ENCODE data around the gene AKR1C8.

AKR1C8 gene

GRCh38 chr10:5105626-5106025 is 79.3 kb downstream of the AKR1C8 start:
- H3K27me3 ChIP-seq (ENCODE audit: control insufficient read depth, insufficient read depth, low read length): no peaks in the 10 kb centered on the region
- H3K4me3 ChIP-seq (ENCODE audit: low read depth, low read length): no peak overlapping the region
- no peak overlapping the region for H3K9ac ChIP-seq (ENCODE audit: low read depth, low read length)
- H3K9me3 ChIP-seq (ENCODE audit: control insufficient read depth, insufficient read depth, low read length): no peaks in the 10 kb centered on the region
- H3K36me3 ChIP-seq (ENCODE audit: control insufficient read depth, insufficient read depth, low read length): no peaks in the 10 kb centered on the region
- no peaks in the 10 kb centered on the region for H3K4me1 ChIP-seq (ENCODE audit: control insufficient read depth, insufficient read depth, low read length)

All from iPS-15b (cell line).